GM12891 (cell line): ENCODE data around the gene SEC22A.

Experiments
- DNase-seq: peaks from one replicate; pipeline ENCODE4 v3.0.0; 2011; ENCODE audit warnings: low spot score; ENCODE audit not compliant: insufficient read length
- FAIRE-seq: peaks from 2 replicates; lab custom pipeline; 2011; peaks lifted over from hg19 to GRCh38; lab: Jason Lieb, UNC
- PAX5 ChIP-seq: IDR thresholded peaks from 2 replicates; pipeline ENCODE4 v1.6.1; 2011; ENCODE audit warnings: low read length, moderate library complexity, mild to moderate bottlenecking; ENCODE audit not compliant: insufficient read depth, severe bottlenecking
- POLR2A ChIP-seq: IDR thresholded peaks from 2 replicates; pipeline ENCODE4 v1.6.1; 2011; ENCODE audit warnings: low read depth, low read length, control low read depth
- POLR2AphosphoS5 ChIP-seq: IDR thresholded peaks from 2 replicates; pipeline ENCODE4 v1.6.1; 2011; ENCODE audit warnings: low read depth, low read length, control low read depth
- POU2F2 ChIP-seq: IDR thresholded peaks from 2 replicates; pipeline ENCODE4 v1.6.1; 2011; ENCODE audit warnings: low read depth, mild to moderate bottlenecking, control low read depth, low read length, moderate library complexity
- SPI1 ChIP-seq: IDR thresholded peaks from 2 replicates; pipeline ENCODE4 v1.6.1; 2011; ENCODE audit warnings: low read depth, low read length, control low read depth
- TAF1 ChIP-seq: IDR thresholded peaks from 2 replicates; pipeline ENCODE4 v1.6.1; 2011; ENCODE audit warnings: low read depth, low read length, control low read depth

The SEC22A gene

DNA sequence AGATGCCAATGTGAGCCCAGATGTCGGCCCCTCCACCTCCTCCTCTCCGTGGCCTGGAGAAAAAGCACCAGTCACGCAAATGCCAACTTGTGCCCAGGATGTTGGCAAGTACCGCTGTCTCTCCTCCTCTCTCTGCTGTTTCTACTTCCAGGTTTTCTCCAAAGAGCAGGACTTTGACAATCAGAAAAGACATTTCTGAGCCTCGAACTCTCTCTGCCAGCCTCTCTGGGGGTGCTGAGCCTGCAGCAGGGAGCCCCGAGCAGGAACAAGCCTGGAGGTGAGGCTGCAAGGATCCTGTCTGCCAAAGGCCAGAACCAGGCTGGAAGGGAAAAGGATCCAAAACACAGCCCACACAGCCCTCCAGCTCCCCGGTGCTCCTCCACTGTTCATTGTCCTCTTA, 89.7 kb downstream of the SEC22A start:
- TF ChIP-seq POLR2AphosphoS5: no peak
- no peak for TF ChIP-seq PAX5
- TF ChIP-seq SPI1: no peak
- no peak for TF ChIP-seq POLR2A
- TF ChIP-seq POU2F2: no peak
- no peak for TF ChIP-seq TAF1
- FAIRE-seq (no peak), DNase-seq (no peak)

DNA sequence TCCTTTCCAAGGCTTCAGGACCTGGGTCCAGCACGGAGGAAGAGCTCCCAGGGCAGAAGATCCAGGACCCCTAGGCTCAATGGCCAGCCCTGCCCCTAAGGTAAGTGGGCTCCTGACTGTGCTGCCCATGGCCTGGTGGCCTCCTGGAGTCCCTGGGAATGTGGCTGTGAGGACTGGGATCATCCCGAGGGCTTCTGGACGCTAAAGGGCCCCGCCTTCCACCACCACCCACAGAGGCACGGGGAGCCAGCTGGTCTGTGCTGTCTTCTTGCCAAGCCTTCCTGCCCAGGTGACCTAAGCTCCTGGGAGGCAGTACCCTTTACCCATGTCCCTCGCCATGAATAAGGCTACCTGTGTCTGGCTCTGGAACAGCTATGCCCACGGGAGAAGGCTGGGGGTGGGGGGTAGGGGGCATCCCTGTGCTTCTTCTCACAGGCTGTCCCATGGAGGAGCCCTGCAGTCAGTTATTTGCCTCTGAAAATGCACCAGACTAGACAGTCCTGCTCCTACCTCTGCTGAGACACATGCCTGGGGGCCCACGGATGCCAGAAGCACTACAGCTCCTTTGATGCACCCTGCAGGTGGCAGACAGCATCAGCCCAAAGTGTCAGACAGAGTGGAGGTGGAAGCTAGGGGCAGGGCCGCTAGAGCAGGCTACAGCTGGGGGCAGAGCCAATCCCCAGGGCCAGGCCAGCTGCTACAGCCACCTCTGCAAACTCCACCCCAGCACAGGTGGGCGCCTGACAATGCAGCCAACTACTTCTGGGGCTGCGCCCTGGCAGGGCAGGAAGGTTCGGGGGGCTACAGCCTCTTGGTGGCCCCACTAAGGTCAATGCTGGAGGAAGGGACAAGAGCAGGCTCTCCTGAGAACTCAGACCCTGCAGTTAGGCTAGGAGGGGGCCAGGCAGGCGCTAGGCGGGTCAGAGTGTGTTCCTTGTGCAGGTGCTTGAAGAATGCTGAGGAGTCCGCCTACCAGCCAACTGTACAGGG, 90.9 kb downstream of the SEC22A start:
- DNase-seq (no peak), FAIRE-seq (no peak)
- TF ChIP-seq PAX5 (no peak), TAF1 (no peak), POLR2AphosphoS5 (no peak), POU2F2 (no peak), POLR2A (no peak), SPI1 (no peak)

DNA sequence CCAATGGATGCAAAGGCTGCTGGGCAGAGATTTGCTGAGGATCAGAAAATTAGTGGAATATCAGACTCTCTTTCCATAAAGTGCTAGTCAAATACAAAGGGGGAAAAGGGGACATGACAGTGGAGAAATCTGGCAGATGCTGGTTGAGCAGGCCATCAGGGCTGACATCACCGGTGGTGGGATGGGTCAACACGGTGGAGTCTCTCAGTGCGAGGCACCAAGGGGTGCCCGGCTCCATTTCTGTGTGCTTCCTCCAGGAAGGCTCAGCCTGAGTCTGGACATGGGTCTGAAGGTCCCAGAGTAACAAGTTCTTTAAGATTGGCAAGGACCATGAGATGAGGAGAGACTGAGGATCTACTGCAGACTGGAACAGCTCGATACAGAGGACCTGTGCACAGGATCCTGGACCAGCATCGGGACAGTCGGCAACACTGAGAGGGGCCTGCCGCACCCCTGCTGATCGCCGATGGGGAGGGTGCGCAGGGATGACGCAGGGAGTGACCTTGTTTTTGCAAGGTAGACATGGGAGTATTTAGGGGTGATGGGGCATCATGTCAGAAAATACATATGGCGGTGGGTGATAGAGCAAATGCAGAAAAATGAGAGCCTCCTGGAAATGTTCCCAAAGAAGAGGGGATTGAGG, 92.7 kb downstream of the SEC22A start:
- no peak for DNase-seq
- FAIRE-seq: no peak
- no peak for TF ChIP-seq TAF1
- TF ChIP-seq POLR2A: no peak
- no peak for TF ChIP-seq POLR2AphosphoS5
- no peak for TF ChIP-seq POU2F2
- no peak for TF ChIP-seq PAX5
- TF ChIP-seq SPI1: no peak

DNA sequence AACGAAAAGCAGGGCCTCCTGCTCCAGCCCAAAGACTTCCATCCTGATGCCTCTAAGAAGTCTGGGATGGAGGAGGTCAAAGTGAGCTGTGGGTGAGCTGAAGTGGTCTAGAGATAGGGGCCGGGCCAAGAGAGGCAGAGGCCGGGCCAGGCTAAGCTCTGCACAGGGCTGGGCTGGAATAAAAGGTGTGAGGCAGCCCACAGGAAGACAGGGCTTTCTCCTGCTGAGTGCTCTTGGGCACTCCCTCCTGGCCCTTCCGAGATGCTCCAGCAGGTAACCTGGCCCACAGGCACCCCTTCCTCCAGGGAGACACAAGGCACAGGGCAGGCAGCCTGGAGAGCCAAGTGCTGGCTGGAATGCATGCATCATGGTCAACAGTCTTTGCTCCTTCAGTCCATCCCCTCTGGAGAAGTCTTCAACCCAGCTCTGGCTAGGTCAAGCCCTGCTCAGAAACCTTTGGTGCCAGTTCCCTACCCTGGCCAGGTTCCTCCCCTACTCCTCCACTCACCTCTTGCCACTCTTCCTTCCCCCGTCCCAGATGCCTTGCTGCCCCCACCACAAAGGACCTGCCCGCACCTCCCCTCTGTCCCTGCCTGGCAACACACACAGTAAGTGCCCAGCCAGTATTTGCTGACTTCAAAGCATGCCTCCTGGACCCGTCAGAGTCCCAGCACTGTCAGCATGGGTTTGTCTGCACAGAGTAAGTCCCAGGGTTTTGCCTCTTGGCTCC, 93.6 kb downstream of the SEC22A start:
- FAIRE-seq (no peak), DNase-seq (no peak)
- TF ChIP-seq POLR2AphosphoS5 (no peak), POLR2A (no peak), TAF1 (no peak), POU2F2 (no peak), SPI1 (no peak), PAX5 (no peak)

DNA sequence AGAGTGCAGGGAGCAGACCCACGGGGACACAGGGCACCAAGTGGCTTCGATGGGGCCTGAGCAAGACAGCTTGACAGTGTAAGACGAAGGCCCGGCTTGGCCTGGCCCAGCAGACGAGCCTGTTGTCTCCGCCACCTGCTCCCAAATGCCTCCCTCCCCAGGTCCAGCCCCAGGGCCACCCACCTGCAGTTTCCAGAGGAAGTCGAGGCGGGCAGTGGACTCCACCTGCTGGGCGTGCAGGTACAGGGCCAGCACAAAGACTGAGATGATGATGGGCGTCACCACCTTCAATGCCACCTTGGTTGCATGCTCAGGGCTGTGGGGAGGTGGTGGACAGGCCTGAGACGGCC, 94.1 kb downstream of the SEC22A start:
- FAIRE-seq (no peak), DNase-seq (no peak)
- TF ChIP-seq POLR2A: no peak
- TF ChIP-seq TAF1: no peak
- TF ChIP-seq SPI1: no peak
- no peak for TF ChIP-seq POU2F2
- TF ChIP-seq POLR2AphosphoS5: no peak
- TF ChIP-seq PAX5: no peak

DNA sequence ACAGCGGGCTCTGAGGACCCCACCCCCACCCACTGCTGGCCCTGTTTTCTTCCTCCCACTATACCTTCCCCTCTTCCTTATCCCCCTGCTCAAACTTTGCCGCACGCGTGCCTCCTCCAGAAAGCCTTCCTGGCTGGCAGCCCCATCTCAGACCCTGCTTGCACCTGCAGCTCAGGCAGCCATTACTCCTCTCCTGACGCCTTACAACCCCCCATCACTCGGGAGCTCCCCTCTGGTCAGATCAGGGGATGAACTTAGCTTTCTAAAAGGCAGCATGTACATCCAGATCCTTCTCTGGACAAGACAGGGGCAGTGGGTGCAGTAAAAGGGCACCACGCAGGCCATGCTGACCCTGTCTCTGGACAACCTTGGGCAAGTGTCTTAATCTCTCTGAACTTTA, 94.5 kb downstream of the SEC22A start:
- TF ChIP-seq POLR2A (no peak), TAF1 (no peak), PAX5 (no peak), POLR2AphosphoS5 (no peak), POU2F2 (no peak), SPI1 (no peak)
- FAIRE-seq: no peak

DNA sequence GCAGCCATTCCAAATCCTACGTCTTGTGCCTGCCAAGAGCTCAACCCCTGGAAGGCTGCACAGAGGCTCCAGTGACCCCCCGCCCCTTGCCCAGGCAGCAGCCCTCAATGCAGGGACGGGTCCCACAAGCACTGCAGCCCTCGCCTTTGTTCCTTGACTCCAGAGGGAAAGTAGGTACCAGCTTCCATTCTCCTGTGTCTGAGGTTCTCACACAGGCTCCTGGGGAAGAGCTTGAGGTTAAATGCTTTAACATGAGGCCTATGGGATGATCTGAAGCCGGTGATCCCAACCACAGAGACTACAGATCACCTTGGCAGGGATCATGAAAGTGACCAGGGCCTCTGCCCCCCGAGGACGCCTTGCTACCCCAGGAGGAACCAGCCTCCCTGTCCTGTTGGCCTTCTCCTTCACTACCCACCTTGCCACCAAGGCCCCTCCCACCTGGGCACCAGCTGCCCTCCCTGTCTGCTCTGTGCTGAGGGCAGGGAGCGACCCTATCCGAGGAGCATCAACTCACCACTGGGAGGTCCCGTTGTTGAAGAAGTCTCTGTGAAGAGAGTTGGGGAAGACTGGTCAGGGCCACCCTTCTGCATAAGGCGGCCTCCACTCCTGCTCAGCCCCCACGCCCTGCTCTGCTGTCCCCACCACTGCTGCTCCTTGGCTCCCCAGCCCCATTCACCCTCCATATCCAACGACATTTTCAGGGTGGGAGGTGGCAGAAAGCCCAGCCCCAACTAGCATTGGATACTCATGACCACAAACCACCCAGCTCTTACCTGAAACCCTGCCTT, 95.3 kb downstream of the SEC22A start:
- DNase-seq: no peak
- no peak for FAIRE-seq
- no peak for TF ChIP-seq POU2F2
- no peak for TF ChIP-seq TAF1
- no peak for TF ChIP-seq POLR2A
- no peak for TF ChIP-seq PAX5
- TF ChIP-seq POLR2AphosphoS5: no peak

More for the DNA sequence above, 94.5 kb downstream of the SEC22A start:
- no peak for DNase-seq

DNA sequence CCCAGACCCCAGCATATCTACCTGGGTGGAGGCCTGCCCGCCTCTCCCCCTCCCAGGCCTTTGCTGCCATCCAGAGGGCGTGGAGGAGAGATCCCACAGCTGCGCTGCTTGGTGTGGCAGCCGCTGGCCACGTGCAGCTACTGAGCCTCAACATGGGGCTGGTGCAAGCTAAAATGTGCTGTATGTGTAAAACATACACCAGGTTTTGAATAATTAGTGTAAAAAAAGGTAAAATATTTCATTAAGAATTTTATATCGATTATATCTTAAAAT, 95.8 kb downstream of the SEC22A start:
- TF ChIP-seq SPI1 (no peak), TAF1 (no peak), POU2F2 (no peak), PAX5 (no peak), POLR2A (no peak), POLR2AphosphoS5 (no peak)
- FAIRE-seq: no peak
- DNase-seq: no peak

DNA sequence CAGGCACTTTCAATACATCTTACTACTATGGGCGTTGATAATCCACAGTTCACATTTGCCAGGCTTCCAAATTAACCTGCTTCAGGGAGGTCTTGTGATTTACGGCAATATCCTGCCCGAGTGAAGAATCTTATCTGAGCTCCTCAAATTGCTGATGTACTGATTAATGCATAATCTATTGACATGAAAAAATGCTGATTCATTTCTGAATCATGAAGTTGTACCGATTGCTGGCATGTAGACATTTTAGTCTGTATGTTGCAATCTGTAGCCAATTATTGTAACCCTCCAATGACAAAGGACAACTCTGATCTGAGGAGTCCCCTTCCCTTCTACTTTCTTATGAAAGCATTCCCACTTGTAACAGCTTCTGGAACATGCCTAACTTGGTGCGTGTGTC, 97.2 kb downstream of the SEC22A start:
- TF ChIP-seq SPI1 (no peak), TAF1 (no peak), POLR2AphosphoS5 (no peak), POLR2A (no peak), PAX5 (no peak), POU2F2 (no peak)
- no peak for DNase-seq
- FAIRE-seq: no peak

DNA sequence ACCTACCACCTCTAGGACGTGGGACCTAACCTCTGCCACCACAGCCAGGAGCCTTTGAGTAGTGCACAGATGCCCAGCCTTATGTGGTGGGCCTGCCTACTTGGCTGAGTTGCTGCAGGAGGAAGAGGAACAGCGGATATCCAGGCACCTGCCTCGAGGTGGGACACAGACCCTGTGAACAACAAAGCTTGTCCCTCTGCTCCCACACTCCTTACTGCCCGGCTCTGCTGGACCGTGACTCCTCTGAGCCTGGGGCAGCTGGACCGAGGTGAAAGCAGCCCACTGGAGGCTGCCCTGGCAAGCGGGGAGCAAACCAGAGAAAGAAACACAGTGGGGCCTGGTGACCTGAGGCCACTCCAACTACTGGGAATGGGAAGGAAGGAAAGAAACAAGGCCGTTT, 97.8 kb downstream of the SEC22A start:
- TF ChIP-seq SPI1: no peak
- no peak for TF ChIP-seq POLR2A
- no peak for TF ChIP-seq PAX5
- no peak for TF ChIP-seq TAF1
- no peak for TF ChIP-seq POLR2AphosphoS5
- TF ChIP-seq POU2F2: no peak
- DNase-seq (no peak), FAIRE-seq (no peak)
